ENCODE data around the gene PHF12.

PHF12 gene

GRCh38 chr17:28860363-28860808 is 90.9 kb downstream of the PHF12 start:
- no peak for TF ChIP-seq ISL1 (CRISPR knock-in tag; IDR thresholded peaks at IDR 0.05)
- no peak for TF ChIP-seq CREB5 (CRISPR knock-in tag; IDR thresholded peaks at IDR 0.05; ENCODE audit: low read depth)
- TF ChIP-seq OSR1 (CRISPR knock-in tag; IDR thresholded peaks at IDR 0.05) = no peak
- TF ChIP-seq TOX (CRISPR knock-in tag; IDR thresholded peaks at IDR 0.05; ENCODE audit: borderline replicate concordance) = no peak
- TF ChIP-seq ZNF8 (CRISPR knock-in tag; IDR thresholded peaks at IDR 0.05) = no peak
- no peak for TF ChIP-seq CSDC2 (CRISPR knock-in tag; IDR thresholded peaks at IDR 0.05)
- TF ChIP-seq GLIS3 (CRISPR knock-in tag; IDR thresholded peaks at IDR 0.05) = no peak
- ATAC-seq = no peak

DNA sequence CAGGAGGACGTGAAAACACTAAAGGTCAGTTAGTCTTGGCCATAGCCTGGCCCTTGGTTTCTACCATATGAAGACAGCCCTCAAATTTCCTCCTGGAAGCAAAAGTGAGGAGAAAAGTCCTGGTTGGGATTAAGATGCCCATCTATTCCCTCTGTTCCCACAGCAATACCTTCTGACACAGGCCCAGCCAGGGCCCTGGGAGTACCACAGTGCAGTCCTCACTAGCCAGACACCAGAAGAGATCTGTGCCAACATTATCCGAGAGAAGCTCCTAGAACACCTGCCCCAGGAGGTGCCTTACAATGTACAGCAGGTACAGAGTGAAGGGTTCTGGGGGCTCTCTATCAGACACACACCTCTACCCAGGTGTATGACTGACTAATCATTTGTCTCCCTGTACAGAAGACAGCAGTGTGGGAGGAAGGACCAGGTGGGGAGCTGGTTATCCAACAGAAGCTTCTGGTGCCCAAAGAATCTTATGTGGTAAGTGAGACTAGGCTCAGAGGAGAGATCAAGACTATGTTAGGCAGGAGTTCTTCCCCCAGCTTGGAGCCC is 92.4 kb downstream of the PHF12 start:
- no peak for TF ChIP-seq ZC3H10 (CRISPR knock-in tag; IDR thresholded peaks at IDR 0.05)
- no peak for ATAC-seq

DNA sequence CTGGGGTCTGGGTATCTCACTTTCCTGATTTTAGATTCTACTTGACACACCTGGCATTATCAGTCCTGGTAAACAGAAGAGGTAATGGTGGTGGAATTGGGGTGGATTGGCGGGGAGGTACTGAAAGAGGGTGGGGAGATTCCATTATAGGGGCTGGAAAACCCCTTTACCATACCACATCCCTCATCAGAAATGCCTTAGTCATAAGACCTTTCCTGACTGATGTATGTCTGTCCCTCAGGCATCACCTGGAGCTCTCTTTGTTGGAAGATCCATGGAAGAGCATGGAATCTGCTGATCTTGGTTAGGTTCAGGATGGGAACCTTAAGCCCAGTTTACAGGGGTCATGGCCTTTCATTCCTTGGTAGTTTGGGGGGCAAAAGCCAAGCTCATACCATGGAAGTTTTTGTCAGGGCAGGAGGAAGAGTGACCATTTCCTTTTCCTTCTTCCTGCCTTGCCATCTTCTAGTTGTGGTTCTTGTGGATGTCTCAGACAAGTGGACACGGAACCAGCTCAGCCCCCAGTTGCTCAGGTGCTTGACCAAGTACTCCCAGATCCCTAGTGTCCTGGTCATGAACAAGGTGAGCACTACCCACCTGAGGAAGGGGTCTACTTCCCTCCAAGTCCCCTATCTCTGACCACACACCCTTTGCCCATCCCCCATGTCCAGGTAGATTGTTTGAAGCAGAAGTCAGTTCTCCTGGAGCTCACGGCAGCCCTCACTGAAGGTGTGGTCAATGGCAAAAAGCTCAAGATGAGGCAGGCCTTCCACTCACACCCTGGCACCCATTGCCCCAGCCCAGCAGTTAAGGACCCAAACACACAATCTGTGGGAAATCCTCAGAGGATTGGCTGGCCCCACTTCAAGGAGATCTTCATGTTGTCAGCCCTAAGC is 93.2 kb downstream of the PHF12 start:
- no peak for TF ChIP-seq CSDC2 (CRISPR knock-in tag; IDR thresholded peaks at IDR 0.05)

DNA sequence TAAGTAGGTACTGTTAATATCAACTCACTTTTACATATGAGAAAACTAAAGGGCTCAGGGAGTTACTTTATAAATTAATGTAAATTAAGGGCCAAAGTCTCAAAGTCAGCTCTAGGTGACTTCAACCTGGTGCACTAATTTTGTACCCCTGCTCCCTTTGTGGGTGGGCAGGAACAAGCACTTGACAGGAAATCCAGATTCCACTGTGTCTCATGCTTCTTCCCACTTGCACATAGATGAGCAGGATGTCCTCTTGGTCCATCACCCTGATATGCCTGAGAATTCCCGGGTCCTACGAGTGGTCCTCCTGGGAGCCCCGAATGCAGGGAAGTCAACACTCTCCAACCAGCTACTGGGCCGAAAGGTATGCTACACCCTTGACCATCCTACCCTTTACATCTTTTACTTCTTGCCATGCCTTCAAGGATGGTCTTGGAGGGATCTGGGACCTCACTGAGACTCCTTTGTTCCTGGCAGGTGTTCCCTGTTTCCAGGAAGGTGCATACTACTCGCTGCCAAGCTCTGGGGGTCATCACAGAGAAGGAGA is 95.2 kb downstream of the PHF12 start:
- TF ChIP-seq ESRRG (CRISPR knock-in tag; IDR thresholded peaks at IDR 0.05) (no peak), ARNTL (CRISPR knock-in tag; IDR thresholded peaks at IDR 0.05; ENCODE audit: borderline replicate concordance, low read depth) (no peak), OSR1 (CRISPR knock-in tag; IDR thresholded peaks at IDR 0.05) (no peak), BACH2 (CRISPR knock-in tag; IDR thresholded peaks at IDR 0.05; ENCODE audit: borderline replicate concordance) (no peak), ISL1 (CRISPR knock-in tag; IDR thresholded peaks at IDR 0.05) (no peak), ZC3H10 (CRISPR knock-in tag; IDR thresholded peaks at IDR 0.05) (no peak), CSDC2 (CRISPR knock-in tag; IDR thresholded peaks at IDR 0.05) (no peak), ZNF565 (CRISPR knock-in tag; conservative IDR thresholded peaks at IDR 0.05; ENCODE audit: low read depth) (no peak), TSHZ2 (CRISPR knock-in tag; IDR thresholded peaks at IDR 0.05) (no peak)
- ATAC-seq = no peak

More for the DNA sequence above, 93.2 kb downstream of the PHF12 start:
- ATAC-seq = no peak

GRCh38 chr17:28855336-28855679 is 96.0 kb downstream of the PHF12 start:
- no peak for ATAC-seq
- TF ChIP-seq BACH2 (CRISPR knock-in tag; IDR thresholded peaks at IDR 0.05; ENCODE audit: borderline replicate concordance) (no peak), GLIS3 (CRISPR knock-in tag; IDR thresholded peaks at IDR 0.05) (no peak), RARB (CRISPR knock-in tag; IDR thresholded peaks at IDR 0.05) (no peak), PATZ1 (CRISPR knock-in tag; IDR thresholded peaks at IDR 0.05; ENCODE audit: borderline replicate concordance) (no peak), CREB5 (CRISPR knock-in tag; IDR thresholded peaks at IDR 0.05; ENCODE audit: low read depth) (no peak), CSRNP3 (CRISPR knock-in tag; IDR thresholded peaks at IDR 0.05) (no peak), ZNF565 (CRISPR knock-in tag; conservative IDR thresholded peaks at IDR 0.05; ENCODE audit: low read depth) (no peak), ZC3H10 (CRISPR knock-in tag; IDR thresholded peaks at IDR 0.05) (no peak), ESRRG (CRISPR knock-in tag; IDR thresholded peaks at IDR 0.05) (no peak), ZFP30 (CRISPR knock-in tag; IDR thresholded peaks at IDR 0.05) (no peak), TSHZ2 (CRISPR knock-in tag; IDR thresholded peaks at IDR 0.05) (no peak), CSDC2 (CRISPR knock-in tag; IDR thresholded peaks at IDR 0.05) (no peak), TOX (CRISPR knock-in tag; IDR thresholded peaks at IDR 0.05; ENCODE audit: borderline replicate concordance) (no peak), ZNF70 (CRISPR knock-in tag; IDR thresholded peaks at IDR 0.05) (no peak), OSR1 (CRISPR knock-in tag; IDR thresholded peaks at IDR 0.05) (no peak), TCF4 (CRISPR knock-in tag; IDR thresholded peaks at IDR 0.05; ENCODE audit: borderline replicate concordance) (no peak), ZNF8 (CRISPR knock-in tag; IDR thresholded peaks at IDR 0.05) (no peak)
